HG03196 (cell line): ENCODE data around the gene ARHGAP21.
"Not testable (repeated sequence)": the region's sequence is repeated elsewhere in the genome, so short reads cannot be mapped to it uniquely, and the experiment has no call there.

Source experiments
- ATAC-seq: cut with Tn5 transposase; IDR thresholded peaks from one replicate; pipeline ENCODE4 v1.9.1; 2021; ENCODE audit not compliant: unreplicated experiment

The ARHGAP21 gene

GRCh38 chr10:24723788-24724380 is at the start of gene ARHGAP21:
Gene ARHGAP21, minus strand, starts transcription at chr10:24723887. Its CDS starts 1,988 bp downstream, at chr10:24721899.
- peak; percentile 14 for ATAC-seq

- ATAC-seq, result no peak
Measured at GRCh38 chr10:24771943-24772694, 48.4 kb upstream of the ARHGAP21 start.

- not testable (repeated sequence) for ATAC-seq
Measured at GRCh38 chr10:24764991-24765390, 41.3 kb upstream of the ARHGAP21 start.

GRCh38 chr10:24762966-24763623 is 39.4 kb upstream of the ARHGAP21 start:
- no peak for ATAC-seq

GRCh38 chr10:24762161-24762924 is 38.7 kb upstream of the ARHGAP21 start:
- ATAC-seq, result no peak

GRCh38 chr10:24759672-24760071 is 36.0 kb upstream of the ARHGAP21 start:
- no peak for ATAC-seq

- ATAC-seq, result not testable (repeated sequence)
Measured at GRCh38 chr10:24758254-24758653, 34.6 kb upstream of the ARHGAP21 start.

GRCh38 chr10:24756283-24756682 is 32.6 kb upstream of the ARHGAP21 start:
- ATAC-seq, result no peak

- no peak for ATAC-seq
Measured at GRCh38 chr10:24751716-24752115, 28.0 kb upstream of the ARHGAP21 start.

- no peak for ATAC-seq
Measured at GRCh38 chr10:24750695-24751094, 27.0 kb upstream of the ARHGAP21 start.

- ATAC-seq, result no peak
Measured at GRCh38 chr10:24748214-24748613, 24.5 kb upstream of the ARHGAP21 start.

GRCh38 chr10:24744946-24745345 is 21.3 kb upstream of the ARHGAP21 start:
- ATAC-seq, result no peak

GRCh38 chr10:24740714-24741113 is 17.0 kb upstream of the ARHGAP21 start:
- ATAC-seq, result no peak

- no peak for ATAC-seq
Measured at GRCh38 chr10:24737001-24737400, 13.3 kb upstream of the ARHGAP21 start.

- no peak for ATAC-seq
Measured at GRCh38 chr10:24731942-24732341, 8.3 kb upstream of the ARHGAP21 start.

GRCh38 chr10:24730811-24731210 is 7.1 kb upstream of the ARHGAP21 start:
- no peak for ATAC-seq

- no peak for ATAC-seq
Measured at GRCh38 chr10:24727786-24728185, 4.1 kb upstream of the ARHGAP21 start.

GRCh38 chr10:24726626-24727025 is 2.9 kb upstream of the ARHGAP21 start:
- no peak for ATAC-seq

- ATAC-seq, result not testable (repeated sequence)
Measured at GRCh38 chr10:24726029-24726428, 2.3 kb upstream of the ARHGAP21 start.

- ATAC-seq, result peak; percentile 84
Measured at GRCh38 chr10:24724381-24725228, 918 bp upstream of the ARHGAP21 start.
